HG02588 (cell line): Measurements from ENCODE around the gene DDX54.

Experiments used
- ATAC-seq: cut with Tn5 transposase; IDR thresholded peaks from one replicate; pipeline ENCODE4 v1.9.1; 2021; ENCODE audit warnings: mild to moderate bottlenecking, moderate library complexity; ENCODE audit not compliant: unreplicated experiment

DDX54 gene

DNA sequence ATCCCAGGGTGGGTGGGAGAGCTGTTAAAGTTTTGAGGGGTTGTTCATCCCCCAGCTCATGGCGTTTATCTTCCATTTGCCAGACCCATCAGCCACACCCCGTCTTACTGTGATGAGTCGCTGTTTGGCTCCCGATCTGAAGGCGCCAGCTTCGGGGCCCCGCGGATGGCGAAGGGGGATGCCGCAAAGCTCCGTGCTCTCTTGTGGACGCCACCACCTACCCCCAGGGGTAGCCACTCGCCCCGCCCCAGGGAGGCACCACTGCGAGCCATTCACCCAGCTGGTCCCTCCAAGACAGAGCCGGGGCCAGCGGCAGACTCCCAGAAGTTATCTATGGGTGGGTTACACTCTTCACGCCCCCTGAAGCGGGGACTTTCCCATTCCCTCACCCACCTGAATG is 5.9 kb upstream of the DDX54 start:
- no peak for ATAC-seq

- ATAC-seq: no peak
These were observed 5.5 kb upstream of the DDX54 start for GRCh38 chr12:113190761-113191160.

DNA sequence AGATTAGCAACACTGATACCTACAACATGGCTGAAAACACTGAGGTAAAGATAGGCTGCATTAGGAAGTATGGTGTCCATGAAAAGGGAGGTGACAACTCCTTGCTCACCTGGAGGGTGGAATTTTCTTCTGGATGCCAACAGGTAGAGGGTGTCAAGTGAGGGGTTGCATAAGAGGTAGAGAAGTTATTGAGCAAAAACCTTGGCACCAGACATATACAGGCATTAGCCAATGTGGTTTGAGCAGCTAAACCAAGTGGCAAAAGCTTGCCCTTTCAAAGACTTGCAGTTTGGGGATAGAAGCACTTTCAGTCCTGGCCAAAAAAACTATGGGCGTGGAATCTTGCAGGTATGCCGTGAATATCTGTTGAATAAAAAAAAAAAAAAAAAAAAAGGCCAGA is 4.1 kb upstream of the DDX54 start:
- ATAC-seq: no peak

GRCh38 chr12:113186666-113187325 is 1.5 kb upstream of the DDX54 start:
- ATAC-seq: no peak

DNA sequence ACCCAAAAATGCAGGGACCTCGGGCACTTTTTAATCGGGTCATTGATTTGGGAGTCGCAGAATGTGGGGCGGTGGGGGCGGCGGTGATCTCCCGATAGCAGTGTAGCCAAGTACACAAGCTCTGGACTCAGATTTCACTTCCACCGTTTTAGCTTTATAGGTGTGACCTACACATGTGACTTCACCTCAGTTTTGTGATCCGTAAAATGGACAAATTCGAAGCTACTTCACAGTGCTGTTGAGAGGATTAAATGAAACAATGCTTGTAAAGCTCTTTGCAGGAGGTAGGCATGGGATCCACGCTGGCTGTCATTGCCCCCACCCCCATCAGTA is 721 bp upstream of the DDX54 start:
- ATAC-seq: no peak

DNA sequence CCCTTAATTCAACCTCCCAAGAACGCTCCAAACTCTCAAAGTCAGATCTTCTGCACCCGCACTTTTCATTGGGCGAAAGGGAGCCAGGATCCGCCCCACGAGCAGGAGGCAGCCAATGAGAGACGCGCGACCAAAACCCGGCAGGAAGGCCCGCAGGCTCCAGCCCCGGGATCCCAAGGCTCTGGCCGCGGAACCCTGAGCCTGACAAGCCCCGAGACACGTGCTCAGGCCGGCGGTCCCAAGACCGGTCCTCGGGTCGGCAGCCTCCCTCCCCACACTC is 438 bp downstream of the DDX54 start:
- peak; percentile 68 for ATAC-seq

GRCh38 chr12:113184098-113184899 is 979 bp downstream of the DDX54 start:
- peak; percentile 42 for ATAC-seq

DNA sequence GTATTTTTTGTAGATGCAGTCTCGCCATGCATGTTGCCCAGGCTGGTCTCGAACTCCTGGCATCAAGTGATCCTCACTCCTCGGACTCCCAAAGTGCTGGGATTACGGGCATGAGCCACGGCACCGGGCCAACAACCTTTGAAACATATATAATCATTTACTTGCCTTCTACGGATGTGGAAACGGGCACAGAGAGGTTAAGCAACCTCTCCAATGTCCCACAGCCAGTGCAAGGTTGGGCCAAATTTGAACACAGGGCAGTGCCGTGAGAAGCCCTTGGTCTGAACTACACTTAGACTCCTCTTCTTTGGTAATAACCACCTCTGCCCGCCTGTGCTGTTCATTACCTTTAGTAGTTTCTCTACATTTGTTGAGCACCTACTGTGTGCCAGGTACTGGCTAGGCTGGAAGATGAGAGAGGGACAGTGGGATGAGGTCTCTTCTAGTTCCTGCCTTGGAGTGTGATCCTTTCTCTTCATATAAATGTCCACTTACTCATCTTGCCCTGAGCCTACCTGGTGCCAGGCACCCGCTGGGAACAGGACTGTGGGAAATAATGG is 2.2 kb downstream of the DDX54 start:
- ATAC-seq: no peak

DNA sequence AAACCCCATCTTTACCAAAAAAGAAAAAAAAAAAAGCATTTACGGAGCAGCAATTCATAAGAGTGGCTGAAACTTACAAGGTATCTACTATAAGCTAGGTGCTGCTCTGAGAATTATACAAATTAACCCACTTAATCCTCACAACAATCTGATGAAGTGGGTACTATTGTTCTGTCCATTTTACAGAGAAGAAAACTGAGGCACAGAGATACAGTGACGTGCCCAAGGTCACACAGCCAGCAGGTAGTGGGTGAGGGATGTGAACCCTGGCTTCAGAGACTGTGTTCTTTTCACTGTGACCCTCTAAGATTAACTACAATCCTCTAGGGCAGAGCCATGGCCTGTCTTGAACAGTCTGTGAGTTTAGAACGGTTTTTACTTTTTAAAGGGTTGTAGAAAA is 3.3 kb downstream of the DDX54 start:
- no peak for ATAC-seq

- ATAC-seq: no peak
These were observed 4.9 kb downstream of the DDX54 start for GRCh38 chr12:113180333-113180732.

DNA sequence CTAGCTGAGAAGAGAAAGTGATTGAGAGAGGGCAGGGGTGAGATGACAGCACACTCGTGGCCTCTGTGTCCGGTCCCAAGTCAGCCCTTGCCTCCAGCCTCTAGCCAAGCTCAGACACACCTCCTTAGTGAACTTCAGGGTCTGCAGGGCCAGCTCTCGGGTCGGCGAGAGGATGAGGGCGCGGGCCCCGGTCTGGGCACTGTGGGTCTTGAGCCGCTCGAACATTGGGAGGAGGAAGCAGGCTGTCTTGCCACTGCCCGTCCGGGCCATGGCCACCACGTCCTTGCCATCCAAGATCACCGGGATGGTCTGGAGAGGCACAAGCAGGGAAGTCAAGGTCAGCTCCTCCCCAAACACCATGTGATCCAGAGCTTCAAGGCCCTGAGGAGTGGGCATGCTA is 6.3 kb downstream of the DDX54 start:
- ATAC-seq: no peak

DNA sequence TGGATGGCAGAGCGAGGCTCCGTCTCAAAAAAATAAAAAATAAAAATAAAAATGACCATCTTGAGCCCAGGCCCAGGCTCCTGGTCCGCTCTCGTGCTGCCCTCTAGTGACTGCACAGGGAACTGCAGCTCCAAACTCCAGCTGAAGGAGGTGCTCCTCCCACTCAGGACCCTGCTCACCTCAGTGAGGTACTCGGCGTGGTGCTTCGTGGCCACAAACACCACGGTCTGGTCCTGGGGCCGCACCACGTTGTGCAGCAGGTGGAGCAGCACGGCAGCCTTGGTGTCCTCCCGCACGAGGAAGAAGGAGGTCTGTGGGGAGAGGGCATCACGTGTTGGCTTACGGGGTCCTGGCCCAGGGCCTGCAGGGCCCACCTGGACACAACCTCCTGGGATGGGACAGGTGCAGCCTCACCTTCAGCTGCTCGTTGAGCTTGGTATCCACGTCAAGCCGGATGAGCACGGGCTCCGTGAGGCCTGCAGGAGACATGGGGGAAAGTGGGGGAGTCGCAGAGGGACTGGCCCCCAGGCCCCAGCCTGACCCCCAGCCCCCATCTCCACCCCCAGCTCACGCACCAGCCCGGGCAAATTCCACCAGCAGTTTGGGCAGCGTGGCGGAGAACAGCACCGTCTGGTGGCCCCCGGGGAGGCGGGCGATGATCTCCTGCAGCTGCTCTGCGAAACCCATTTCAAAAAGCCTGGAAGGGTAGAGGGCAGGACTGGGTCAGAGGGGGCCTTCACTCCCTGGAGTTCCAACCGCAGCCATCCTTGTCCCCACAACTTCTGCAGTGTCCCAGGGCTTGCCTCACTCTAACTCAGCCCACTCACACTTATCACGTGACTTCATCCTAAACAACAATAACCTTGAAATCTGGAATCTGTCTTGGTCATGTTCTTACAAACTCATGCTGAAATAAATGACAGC is 10.6 kb downstream of the DDX54 start:
- no peak for ATAC-seq

GRCh38 chr12:113173081-113173698 is 12.1 kb downstream of the DDX54 start:
- ATAC-seq: peak; percentile 58

- no peak for ATAC-seq
These were observed 13.1 kb downstream of the DDX54 start for GRCh38 chr12:113172185-113172584.

DNA sequence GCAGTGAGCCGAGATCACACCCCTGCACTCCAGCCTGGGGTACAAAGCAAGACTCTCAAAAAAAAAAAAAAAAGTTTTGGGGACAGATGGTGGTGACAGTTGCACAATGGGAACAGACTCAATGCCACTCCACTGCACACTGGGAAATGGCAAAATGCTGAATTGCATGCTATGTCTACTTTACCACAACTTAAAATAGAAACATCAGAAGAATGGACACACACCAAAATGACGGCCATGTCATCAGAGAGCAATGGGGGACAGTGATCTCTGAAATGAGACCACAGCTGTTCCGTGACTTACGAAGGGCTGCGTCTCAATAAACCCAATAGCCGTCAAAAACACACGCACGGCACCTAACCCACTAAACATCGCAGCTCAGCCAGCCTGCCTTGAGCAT is 13.7 kb downstream of the DDX54 start:
- no peak for ATAC-seq

- no peak for ATAC-seq
These were observed 14.4 kb downstream of the DDX54 start for GRCh38 chr12:113170926-113171325.

DNA sequence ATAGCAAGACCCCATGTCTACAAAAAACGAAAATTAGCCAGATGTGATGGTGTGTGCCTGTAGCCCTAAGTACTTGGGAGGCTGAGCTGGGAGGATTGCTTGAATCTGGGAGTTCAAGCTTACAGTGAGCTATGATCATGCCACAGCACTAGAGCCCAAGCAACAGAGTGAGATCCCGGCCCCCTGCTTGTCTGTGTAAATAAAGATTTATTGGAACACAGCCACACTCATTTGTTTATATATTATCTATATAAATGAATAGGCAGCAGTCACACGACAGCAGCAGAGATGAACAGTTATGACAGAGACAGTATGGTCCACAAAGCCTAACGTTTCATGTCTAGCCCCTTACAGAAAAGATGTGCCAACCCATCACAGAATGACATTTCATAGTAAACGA is 14.8 kb downstream of the DDX54 start:
- ATAC-seq: no peak

DNA sequence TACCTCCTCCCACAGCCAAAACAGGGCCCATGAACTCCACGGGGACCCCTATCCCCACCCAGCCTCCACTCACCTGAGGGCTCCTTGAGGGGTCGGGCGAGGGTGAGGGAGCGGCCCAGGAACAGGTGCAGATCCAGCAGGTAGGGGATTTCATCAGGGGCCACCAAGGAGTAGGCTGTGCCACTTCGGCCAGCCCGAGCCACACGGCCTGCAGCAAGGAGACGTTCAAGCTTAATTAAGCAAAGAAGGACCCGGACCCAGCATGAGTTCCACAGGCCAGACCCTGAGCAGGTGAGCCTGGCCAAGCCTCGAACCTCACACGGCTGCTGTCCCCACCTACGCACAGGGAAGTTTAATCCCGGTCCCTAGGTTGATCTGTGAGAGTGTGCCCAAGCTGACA is 15.6 kb downstream of the DDX54 start:
- no peak for ATAC-seq

DNA sequence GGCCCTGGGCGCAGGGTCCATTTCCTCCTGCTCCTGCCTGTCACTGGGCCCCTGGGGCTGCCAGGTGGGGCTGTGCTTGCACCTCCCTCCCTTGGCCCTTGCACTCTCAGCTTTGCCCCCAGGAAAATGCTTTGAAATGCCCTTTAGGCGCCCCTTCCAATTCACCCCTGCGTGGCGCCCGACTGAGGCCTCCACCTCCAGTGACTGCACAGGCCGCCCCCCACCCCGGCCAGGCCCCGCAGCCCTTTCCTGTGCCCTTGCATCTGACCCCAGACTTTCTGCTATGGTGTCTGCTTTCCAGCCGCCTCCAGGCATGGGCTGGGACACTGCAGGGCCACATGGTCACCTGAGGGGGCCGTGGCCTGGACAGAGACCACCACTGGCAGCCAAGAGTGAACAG is 17.4 kb downstream of the DDX54 start:
- ATAC-seq: no peak

DNA sequence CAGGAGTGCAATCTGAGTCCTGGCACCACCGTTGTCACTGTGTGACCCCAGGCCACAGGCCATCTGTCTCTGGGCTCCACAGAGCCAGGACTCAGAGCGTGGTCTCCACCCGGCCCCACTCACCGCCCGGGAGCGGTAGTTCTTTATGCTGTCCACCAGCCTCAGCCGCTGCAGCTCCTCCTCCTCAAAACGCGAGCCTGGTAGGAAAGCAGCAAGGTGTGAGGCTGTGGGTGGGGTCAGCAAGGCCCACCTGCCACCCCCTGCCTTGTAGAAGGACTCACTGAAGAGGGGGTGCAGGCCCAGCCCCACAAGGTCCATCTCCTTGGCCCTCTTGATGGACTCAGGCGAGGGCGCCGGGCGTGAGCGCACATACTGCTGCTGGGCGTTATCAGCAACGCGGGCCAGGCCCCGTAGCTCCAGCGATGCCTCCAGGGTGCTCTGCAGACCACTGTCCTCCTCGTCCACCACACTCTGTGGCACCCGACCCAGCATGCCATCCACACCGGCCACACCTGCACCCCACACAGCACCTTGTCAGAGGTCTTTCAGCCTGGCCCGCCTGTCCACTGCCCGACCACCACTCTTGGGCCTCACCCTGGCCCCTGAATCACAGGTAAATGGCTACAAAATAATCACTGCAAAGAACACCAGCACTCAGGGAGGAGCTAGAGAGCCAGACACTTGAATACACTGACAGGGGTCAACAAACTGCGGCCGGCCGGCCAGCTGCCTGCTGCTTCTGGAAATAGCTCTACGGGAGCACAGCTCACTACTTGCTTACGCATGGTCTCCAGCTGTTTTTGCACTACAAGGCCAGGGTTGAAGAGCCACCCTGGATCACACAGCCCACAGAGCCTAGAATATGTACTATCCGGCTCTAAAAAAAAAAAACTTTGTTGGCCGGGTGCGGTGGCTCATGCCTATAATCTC is 19.5 kb downstream of the DDX54 start:
- ATAC-seq: no peak
